OCI-LY3 (cell line): ENCODE measurements around the gene LAD1.

Source experiments
- H2AFZ ChIP-seq: fragments of 200-600, 300-600 bp; shearing (Covaris generic); 2 replicates; pipeline ENCODE4 v1.6.0; 2014; ENCODE audit warnings: antibody characterized with exemption, low read depth, low read length
- H3K27ac ChIP-seq: fragments of 200-600, 300-600 bp; sonication (generic); 2 replicates; pipeline ENCODE4 v1.5.1; 2014; ENCODE audit warnings: mild to moderate bottlenecking, low read length, moderate library complexity, mixed read lengths
- H3K27me3 ChIP-seq: fragments of 200-600, 300-600 bp; sonication (generic); 2 replicates; pipeline ENCODE4 v1.6.1; 2014; ENCODE audit warnings: low read depth, low read length, mixed read lengths
- H3K36me3 ChIP-seq: fragments of 200-600, 300-600 bp; sonication (generic); replicated peaks from 2 replicates; pipeline ENCODE3; 2014; ENCODE audit warnings: low read depth, low read length, mixed read lengths
- H3K4me1 ChIP-seq: fragments of 300-600, 200-600 bp; sonication (generic); 2 replicates; pipeline ENCODE4 v1.6.1; 2014; ENCODE audit warnings: low read length, mixed read lengths
- H3K4me2 ChIP-seq: fragments of 200-600, 300-600 bp; sonication (generic); 2 replicates; pipeline ENCODE4 v1.6.1; 2014; ENCODE audit warnings: low read length, mixed read lengths
- H3K4me3 ChIP-seq: fragments of 300-600, 200-600 bp; sonication (generic); 2 replicates; pipeline ENCODE4 v1.5.1; 2014; ENCODE audit warnings: antibody characterized with exemption, mild to moderate bottlenecking, low read length, moderate library complexity
- H3K79me2 ChIP-seq: fragments of 300-600, 200-600 bp; shearing (Covaris generic); 2 replicates; pipeline ENCODE4 v1.6.1; 2014; ENCODE audit warnings: mild to moderate bottlenecking, low read length, mixed read lengths
- H3K9ac ChIP-seq: fragments of 300-600, 200-600 bp; shearing (Covaris generic); 2 replicates; pipeline ENCODE4 v1.6.0; 2014; ENCODE audit warnings: mild to moderate bottlenecking, low read length, moderate library complexity
- H3K9me3 ChIP-seq: fragments of 200-600, 300-600 bp; shearing (Covaris generic); 2 replicates; pipeline ENCODE4 v1.6.1; 2014; ENCODE audit warnings: low read length, mixed read lengths; ENCODE audit not compliant: insufficient read depth
- H4K20me1 ChIP-seq: fragments of 200-600, 300-600 bp; sonication (generic); 2 replicates; pipeline ENCODE4 v1.6.1; 2016; ENCODE audit warnings: low read length, mixed read lengths; ENCODE audit not compliant: insufficient read depth
- EZH2phosphoT487 ChIP-seq: fragments of 200-600 bp; shearing (Covaris generic); IDR thresholded peaks from 2 replicates; pipeline ENCODE4 v1.6.1; 2018; ENCODE audit warnings: antibody characterized with exemption, mixed run types, low read depth
- TF ChIP-seq, protein P1 (sequence below): fragments of 200-600, 300-600 bp; sonication (generic); IDR thresholded peaks from 2 replicates; pipeline ENCODE4 v1.5.1; 2014; ENCODE audit warnings: antibody characterized with exemption, low read length, low read depth

The LAD1 gene

DNA sequence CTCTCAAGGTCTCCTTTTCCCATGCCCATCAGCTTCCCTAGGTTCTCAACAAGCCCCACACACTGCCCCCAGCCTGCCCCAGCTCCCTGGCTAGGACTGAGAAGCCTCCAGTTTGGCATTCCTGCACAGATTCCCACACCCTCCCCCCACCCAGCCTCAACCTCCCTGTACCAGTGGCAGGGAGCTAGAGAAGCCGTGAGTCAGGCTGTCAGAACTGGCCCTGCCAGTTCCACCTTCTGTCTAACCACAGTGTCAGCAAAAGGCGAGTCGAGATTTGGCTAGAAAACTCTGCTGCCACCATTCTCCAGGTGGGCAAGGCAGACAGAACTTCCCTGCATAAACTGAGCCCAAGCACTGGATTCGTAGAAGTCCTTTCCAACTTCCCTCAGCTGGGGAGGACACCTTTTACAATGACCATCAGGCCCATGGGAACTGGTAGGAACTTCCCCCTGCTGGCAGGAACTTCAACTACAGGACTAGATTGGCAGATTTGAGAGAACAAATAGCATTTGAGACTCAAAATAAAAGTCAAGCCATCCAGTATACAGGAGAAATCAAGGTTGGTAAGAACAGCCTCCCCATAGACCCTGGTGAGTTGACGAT lies 52.7 kb downstream of the LAD1 start:
- no peaks in the 10 kb centered on the region for H3K36me3 ChIP-seq
- no peak overlapping the region for H3K4me3 ChIP-seq
- peaks cover 43% of the 10 kb centered on the region for H3K27me3 ChIP-seq
- H3K9ac ChIP-seq, result no peak overlapping the region
- H3K9me3 ChIP-seq, result no peaks in the 10 kb centered on the region
- TF ChIP-seq EZH2phosphoT487, result no peak
- TF ChIP-seq, protein P1, sequence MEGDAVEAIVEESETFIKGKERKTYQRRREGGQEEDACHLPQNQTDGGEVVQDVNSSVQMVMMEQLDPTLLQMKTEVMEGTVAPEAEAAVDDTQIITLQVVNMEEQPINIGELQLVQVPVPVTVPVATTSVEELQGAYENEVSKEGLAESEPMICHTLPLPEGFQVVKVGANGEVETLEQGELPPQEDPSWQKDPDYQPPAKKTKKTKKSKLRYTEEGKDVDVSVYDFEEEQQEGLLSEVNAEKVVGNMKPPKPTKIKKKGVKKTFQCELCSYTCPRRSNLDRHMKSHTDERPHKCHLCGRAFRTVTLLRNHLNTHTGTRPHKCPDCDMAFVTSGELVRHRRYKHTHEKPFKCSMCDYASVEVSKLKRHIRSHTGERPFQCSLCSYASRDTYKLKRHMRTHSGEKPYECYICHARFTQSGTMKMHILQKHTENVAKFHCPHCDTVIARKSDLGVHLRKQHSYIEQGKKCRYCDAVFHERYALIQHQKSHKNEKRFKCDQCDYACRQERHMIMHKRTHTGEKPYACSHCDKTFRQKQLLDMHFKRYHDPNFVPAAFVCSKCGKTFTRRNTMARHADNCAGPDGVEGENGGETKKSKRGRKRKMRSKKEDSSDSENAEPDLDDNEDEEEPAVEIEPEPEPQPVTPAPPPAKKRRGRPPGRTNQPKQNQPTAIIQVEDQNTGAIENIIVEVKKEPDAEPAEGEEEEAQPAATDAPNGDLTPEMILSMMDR, result peak; percentile 59
- no peaks in the 10 kb centered on the region for H3K79me2 ChIP-seq
- H3K27ac ChIP-seq, result no peak overlapping the region
- H2AFZ ChIP-seq, result no peak overlapping the region
- H4K20me1 ChIP-seq, result no peaks in the 10 kb centered on the region
- H3K4me2 ChIP-seq, result no peak overlapping the region
- no peaks in the 10 kb centered on the region for H3K4me1 ChIP-seq

DNA sequence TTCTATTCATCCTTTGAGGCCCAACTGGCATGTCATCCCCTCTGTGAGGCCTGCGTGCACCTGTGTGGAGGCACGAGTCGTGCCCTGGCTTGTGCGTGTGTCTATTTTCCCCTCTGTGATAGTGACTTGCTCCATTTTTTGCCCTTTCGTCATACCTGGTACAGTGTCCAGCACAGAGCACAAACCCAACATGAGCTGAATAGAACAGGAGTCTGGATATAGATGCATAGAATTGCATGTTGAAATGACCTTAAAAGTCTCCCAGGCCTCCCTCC lies 54.1 kb downstream of the LAD1 start:
- Histone ChIP-seq H3K9me3 (no peaks in the 10 kb centered on the region), H3K36me3 (no peaks in the 10 kb centered on the region), H3K27me3 (peaks cover 51% of the 10 kb centered on the region), H4K20me1 (no peaks in the 10 kb centered on the region), H3K79me2 (no peaks in the 10 kb centered on the region), H3K27ac (no peak overlapping the region), H3K9ac (no peak overlapping the region), H3K4me1 (no peaks in the 10 kb centered on the region), H2AFZ (no peak overlapping the region), H3K4me3 (no peak overlapping the region), H3K4me2 (no peak overlapping the region)
- no peak for TF ChIP-seq EZH2phosphoT487
- TF ChIP-seq, protein P1, result no peak

DNA sequence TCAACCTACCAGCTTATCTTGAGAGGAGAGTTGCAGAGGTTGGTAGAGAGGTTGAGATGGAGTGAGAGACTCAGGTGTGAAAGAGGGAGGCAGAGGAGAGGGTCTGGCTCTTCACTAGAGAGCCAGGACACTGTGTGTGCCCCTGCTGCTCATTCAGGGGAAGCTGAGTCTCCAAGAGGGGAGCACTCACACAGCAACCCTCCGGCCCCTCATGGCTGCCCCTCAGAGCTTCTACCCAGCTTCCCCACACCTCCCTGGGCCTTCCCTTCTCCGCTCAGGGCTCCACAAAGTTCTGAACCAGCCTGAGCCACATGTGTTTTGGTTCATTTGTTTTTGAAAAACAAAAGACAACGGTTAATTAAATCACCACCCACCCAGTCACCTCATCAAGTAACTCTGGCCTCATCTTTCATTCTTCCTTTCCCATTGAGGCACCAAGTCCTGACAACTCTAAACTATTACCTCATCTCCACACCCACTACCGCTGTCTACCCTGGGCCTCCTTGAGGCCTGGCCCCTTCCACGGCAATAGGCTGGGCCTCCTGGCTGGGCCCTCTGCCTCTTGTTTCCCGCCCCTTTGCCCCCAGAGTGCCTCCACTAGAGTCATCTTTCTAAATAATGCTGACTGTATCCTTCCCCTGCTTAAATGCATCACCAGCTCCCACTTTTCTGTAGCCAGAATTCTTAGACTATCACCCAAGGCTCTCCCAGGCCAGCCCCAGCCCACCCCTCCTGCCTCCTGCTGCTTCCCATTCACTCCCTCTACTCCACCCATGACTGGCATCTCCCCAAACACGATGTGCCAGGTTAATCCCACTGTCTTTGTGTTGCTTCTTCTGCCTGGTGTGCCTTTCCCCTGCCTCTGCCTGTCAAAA lies 54.7 kb downstream of the LAD1 start:
- no peak overlapping the region for H3K4me2 ChIP-seq
- no peak overlapping the region for H3K4me3 ChIP-seq
- no peaks in the 10 kb centered on the region for H3K4me1 ChIP-seq
- H3K27ac ChIP-seq, result no peak overlapping the region
- H3K36me3 ChIP-seq, result no peaks in the 10 kb centered on the region
- peaks cover 54% of the 10 kb centered on the region for H3K27me3 ChIP-seq
- H3K9me3 ChIP-seq, result no peaks in the 10 kb centered on the region
- no peaks in the 10 kb centered on the region for H4K20me1 ChIP-seq
- no peak for TF ChIP-seq EZH2phosphoT487
- H3K9ac ChIP-seq, result no peak overlapping the region
- H2AFZ ChIP-seq, result no peak overlapping the region
- H3K79me2 ChIP-seq, result no peaks in the 10 kb centered on the region

DNA sequence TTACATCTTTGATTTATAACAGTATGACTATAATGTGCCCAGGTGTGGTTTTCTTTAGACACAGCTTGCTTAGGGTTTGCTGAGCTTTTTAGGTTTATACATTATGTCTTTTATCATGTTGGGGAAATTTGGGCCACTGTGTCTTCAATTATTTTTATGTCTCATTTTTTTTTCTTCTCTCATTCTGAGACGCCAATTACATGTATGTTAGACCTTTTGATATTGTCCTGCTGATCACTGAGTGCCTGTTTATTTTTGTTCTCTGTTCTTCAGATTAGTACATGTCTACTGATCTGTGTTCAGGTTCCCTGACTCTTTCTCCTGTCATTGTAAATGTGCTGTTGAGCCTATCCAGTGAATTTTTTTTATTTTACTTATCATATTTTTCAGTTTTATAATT lies 57.7 kb downstream of the LAD1 start:
- no peaks in the 10 kb centered on the region for H3K79me2 ChIP-seq
- no peak for TF ChIP-seq EZH2phosphoT487
- TF ChIP-seq, protein P1, result no peak
- no peak overlapping the region for H3K4me3 ChIP-seq
- no peaks in the 10 kb centered on the region for H4K20me1 ChIP-seq
- no peak overlapping the region for H2AFZ ChIP-seq
- H3K4me2 ChIP-seq, result no peak overlapping the region
- no peaks in the 10 kb centered on the region for H3K4me1 ChIP-seq
- H3K36me3 ChIP-seq, result no peaks in the 10 kb centered on the region
- no peak overlapping the region for H3K27ac ChIP-seq
- peaks cover 42% of the 10 kb centered on the region for H3K27me3 ChIP-seq
- H3K9me3 ChIP-seq, result no peaks in the 10 kb centered on the region
- no peak overlapping the region for H3K9ac ChIP-seq
